HG03342 (cell line): ENCODE data around the gene BSCL2.
"Not testable (repeated sequence)": the region's sequence is repeated elsewhere in the genome, so short reads cannot be mapped to it uniquely, and the experiment has no call there.

ENCODE experiments used
- ATAC-seq: cut with Tn5 transposase; IDR thresholded peaks from one replicate; pipeline ENCODE4 v1.9.1; 2021; ENCODE audit warnings: mild to moderate bottlenecking, moderate library complexity; ENCODE audit not compliant: unreplicated experiment

Gene BSCL2

GRCh38 chr11:62707277-62707861 lies at the start of gene BSCL2, which contains the start of gene GNG3:
Gene BSCL2 (minus strand): TSS chr11:62707424. CDS start chr11:62707195, 229 bp downstream.
Gene GNG3 (plus strand): TSS chr11:62707676. CDS start chr11:62708296, 620 bp downstream.
- no peak for ATAC-seq

GRCh38 chr11:62755086-62755615 lies 47.9 kb upstream of the BSCL2 start:
- no peak for ATAC-seq

- ATAC-seq = peak; percentile 93
Measured at GRCh38 chr11:62753736-62754603, 46.7 kb upstream of the BSCL2 start, which contains the start of gene ZBTB3. Gene ZBTB3 (minus strand): TSS chr11:62754160. CDS start chr11:62753664, 496 bp downstream.

GRCh38 chr11:62752994-62753735 lies 45.9 kb upstream of the BSCL2 start:
- ATAC-seq = peak; percentile 3

- no peak for ATAC-seq
Measured at GRCh38 chr11:62752177-62752785, 45.1 kb upstream of the BSCL2 start.

- not testable (repeated sequence) for ATAC-seq
Measured at GRCh38 chr11:62749931-62750330, 42.7 kb upstream of the BSCL2 start.

- no peak for ATAC-seq
Measured at GRCh38 chr11:62747475-62748160, 40.4 kb upstream of the BSCL2 start.

- ATAC-seq = no peak
Measured at GRCh38 chr11:62737196-62737595, 30.0 kb upstream of the BSCL2 start.

GRCh38 chr11:62732830-62733229 lies 25.6 kb upstream of the BSCL2 start:
- no peak for ATAC-seq

GRCh38 chr11:62730076-62730475 lies 22.9 kb upstream of the BSCL2 start:
- not testable (repeated sequence) for ATAC-seq

- peak; percentile 18 for ATAC-seq
Measured at GRCh38 chr11:62728171-62728988, 21.2 kb upstream of the BSCL2 start, which contains the start of gene TTC9C. Gene TTC9C (plus strand): TSS chr11:62728486. CDS start chr11:62728849, 363 bp downstream.

- peak; percentile 47 for ATAC-seq
Measured at GRCh38 chr11:62727872-62728170, 20.6 kb upstream of the BSCL2 start.

- peak; percentile 69 for ATAC-seq
Measured at GRCh38 chr11:62727165-62727871, 20.1 kb upstream of the BSCL2 start, which contains the start of gene HNRNPUL2. Gene HNRNPUL2 (minus strand): TSS chr11:62727457. CDS start chr11:62727156, 301 bp downstream.

- ATAC-seq = no peak
Measured at GRCh38 chr11:62726915-62727164, 19.6 kb upstream of the BSCL2 start.

GRCh38 chr11:62726156-62726914 lies 19.1 kb upstream of the BSCL2 start:
- ATAC-seq = no peak

GRCh38 chr11:62725646-62726045 lies 18.4 kb upstream of the BSCL2 start:
- no peak for ATAC-seq

- ATAC-seq = no peak
Measured at GRCh38 chr11:62724171-62724570, 16.9 kb upstream of the BSCL2 start.

GRCh38 chr11:62721994-62722393 lies 14.8 kb upstream of the BSCL2 start:
- ATAC-seq = no peak
